Measurements from ENCODE around the gene HCN1.

Gene HCN1

DNA sequence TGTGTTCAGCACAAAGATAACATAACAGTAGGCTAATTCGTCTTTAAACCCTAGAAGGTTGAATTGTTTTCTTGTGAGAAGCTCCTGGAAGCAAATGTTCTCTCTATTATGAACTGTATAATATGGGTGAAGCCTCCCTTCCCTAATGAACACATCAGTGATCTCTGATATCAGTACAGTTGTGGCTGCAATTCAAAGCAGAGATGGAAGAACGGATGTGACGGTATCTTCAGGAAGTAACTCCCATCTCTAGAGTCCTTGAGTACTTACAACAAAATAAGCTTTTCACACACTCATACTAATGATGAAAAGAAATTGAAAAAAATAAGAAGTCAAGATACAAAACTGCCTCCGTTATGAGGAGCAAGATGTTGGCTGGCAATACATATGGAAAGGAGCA is 4.5 kb downstream of the HCN1 start:
- no peaks in the 10 kb centered on the region for H3K36me3 ChIP-seq (ENCODE audit: control insufficient read depth, low read length)
- H3K9me2 ChIP-seq (replicated peaks; ENCODE audit: control insufficient read depth, low read length), result no peaks in the 10 kb centered on the region
- no peaks in the 10 kb centered on the region for H3K27me3 ChIP-seq (ENCODE audit: control insufficient read depth, low read length)
- TF ChIP-seq, protein P1, sequence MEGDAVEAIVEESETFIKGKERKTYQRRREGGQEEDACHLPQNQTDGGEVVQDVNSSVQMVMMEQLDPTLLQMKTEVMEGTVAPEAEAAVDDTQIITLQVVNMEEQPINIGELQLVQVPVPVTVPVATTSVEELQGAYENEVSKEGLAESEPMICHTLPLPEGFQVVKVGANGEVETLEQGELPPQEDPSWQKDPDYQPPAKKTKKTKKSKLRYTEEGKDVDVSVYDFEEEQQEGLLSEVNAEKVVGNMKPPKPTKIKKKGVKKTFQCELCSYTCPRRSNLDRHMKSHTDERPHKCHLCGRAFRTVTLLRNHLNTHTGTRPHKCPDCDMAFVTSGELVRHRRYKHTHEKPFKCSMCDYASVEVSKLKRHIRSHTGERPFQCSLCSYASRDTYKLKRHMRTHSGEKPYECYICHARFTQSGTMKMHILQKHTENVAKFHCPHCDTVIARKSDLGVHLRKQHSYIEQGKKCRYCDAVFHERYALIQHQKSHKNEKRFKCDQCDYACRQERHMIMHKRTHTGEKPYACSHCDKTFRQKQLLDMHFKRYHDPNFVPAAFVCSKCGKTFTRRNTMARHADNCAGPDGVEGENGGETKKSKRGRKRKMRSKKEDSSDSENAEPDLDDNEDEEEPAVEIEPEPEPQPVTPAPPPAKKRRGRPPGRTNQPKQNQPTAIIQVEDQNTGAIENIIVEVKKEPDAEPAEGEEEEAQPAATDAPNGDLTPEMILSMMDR (IDR thresholded peaks at IDR 0.05; ENCODE audit: low read depth, low read length, poor library complexity, severe bottlenecking), result no peak
- no peak for TF ChIP-seq EZH2phosphoT487 (IDR thresholded peaks at IDR 0.05; ENCODE audit: borderline replicate concordance, low read length)
- no peaks in the 10 kb centered on the region for H3F3A ChIP-seq (ENCODE audit: control insufficient read depth, insufficient read depth)
- H3K4me3 ChIP-seq (ENCODE audit: low read length), result no peak overlapping the region
- no peaks in the 10 kb centered on the region for H3K4me1 ChIP-seq (ENCODE audit: control insufficient read depth, low read length)
- H3K9me3 ChIP-seq (ENCODE audit: control insufficient read depth, insufficient read depth, low read length), result peaks cover 4% of the 10 kb centered on the region; the same call in 1 of the 2 replicates
- no peaks in the 10 kb centered on the region for H4K20me1 ChIP-seq (ENCODE audit: control insufficient read depth, insufficient read depth, low read depth, low read length)
- H3K4me2 ChIP-seq (ENCODE audit: low read length), result no peak overlapping the region
- no peak overlapping the region for H3K27ac ChIP-seq (ENCODE audit: low read depth, low read length)
- H3K79me2 ChIP-seq (ENCODE audit: control insufficient read depth, low read length), result no peaks in the 10 kb centered on the region

DNA sequence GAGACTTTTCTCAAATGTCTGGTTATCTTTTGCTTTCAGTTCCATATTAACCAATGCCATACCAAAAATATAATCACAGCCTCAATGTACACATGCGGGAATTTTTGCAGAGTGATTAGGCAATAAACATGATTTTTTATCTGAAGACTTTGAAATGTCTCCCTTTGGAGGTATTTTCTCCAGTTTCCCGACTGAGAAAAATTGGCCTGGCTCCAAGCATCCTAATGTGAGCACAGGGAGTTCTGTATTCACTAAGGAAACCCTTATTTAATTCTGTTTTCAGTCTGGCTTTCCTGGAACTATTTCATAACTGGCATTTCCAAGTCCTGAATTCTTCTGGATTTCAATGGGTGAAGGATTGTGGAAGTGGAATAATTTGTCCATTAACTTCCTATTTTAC is 8.5 kb downstream of the HCN1 start:
- H3K36me3 ChIP-seq (ENCODE audit: control insufficient read depth, low read length), result no peaks in the 10 kb centered on the region
- H3K9me2 ChIP-seq (replicated peaks; ENCODE audit: control insufficient read depth, low read length), result no peaks in the 10 kb centered on the region
- H3K9me3 ChIP-seq (ENCODE audit: control insufficient read depth, insufficient read depth, low read length), result no peaks in the 10 kb centered on the region
- no peak overlapping the region for H3K27ac ChIP-seq (ENCODE audit: low read depth, low read length)
- no peaks in the 10 kb centered on the region for H4K20me1 ChIP-seq (ENCODE audit: control insufficient read depth, insufficient read depth, low read depth, low read length)
- no peaks in the 10 kb centered on the region for H3K4me1 ChIP-seq (ENCODE audit: control insufficient read depth, low read length)
- H3K79me2 ChIP-seq (ENCODE audit: control insufficient read depth, low read length), result no peaks in the 10 kb centered on the region
- no peaks in the 10 kb centered on the region for H3F3A ChIP-seq (ENCODE audit: control insufficient read depth, insufficient read depth)
- H3K4me2 ChIP-seq (ENCODE audit: low read length), result no peak overlapping the region
- no peak overlapping the region for H3K4me3 ChIP-seq (ENCODE audit: low read length)
- TF ChIP-seq EZH2phosphoT487 (IDR thresholded peaks at IDR 0.05; ENCODE audit: borderline replicate concordance, low read length), result no peak
- TF ChIP-seq, protein P1 (IDR thresholded peaks at IDR 0.05; ENCODE audit: low read depth, low read length, poor library complexity, severe bottlenecking), result no peak
- no peaks in the 10 kb centered on the region for H3K27me3 ChIP-seq (ENCODE audit: control insufficient read depth, low read length)

DNA sequence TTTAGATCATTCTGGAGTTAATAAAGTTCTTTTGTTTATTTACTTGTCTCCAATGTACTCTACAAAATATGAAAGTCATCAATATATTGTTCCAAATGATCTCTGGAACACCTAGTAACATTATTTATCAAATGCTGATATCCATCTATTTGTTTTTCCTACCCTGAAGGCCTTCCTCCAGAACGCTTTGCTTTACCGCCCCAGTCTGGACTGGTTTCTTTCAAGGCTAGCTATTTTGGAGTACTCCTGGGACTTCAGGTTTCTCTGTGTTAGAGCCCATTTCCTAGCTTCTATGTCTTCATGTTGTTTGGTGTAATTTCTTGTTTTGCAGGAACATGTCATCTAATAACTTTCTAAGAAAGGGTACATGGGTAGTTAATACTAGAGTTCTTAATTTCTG is 9.6 kb downstream of the HCN1 start:
- Histone ChIP-seq H3K9me2 (replicated peaks; ENCODE audit: control insufficient read depth, low read length) (no peaks in the 10 kb centered on the region), H3F3A (ENCODE audit: control insufficient read depth, insufficient read depth) (no peaks in the 10 kb centered on the region), H3K36me3 (ENCODE audit: control insufficient read depth, low read length) (no peaks in the 10 kb centered on the region)

More for the DNA sequence above, 9.6 kb downstream of the HCN1 start:
- no peak overlapping the region for H3K4me3 ChIP-seq (ENCODE audit: low read length)
- H3K9me3 ChIP-seq (ENCODE audit: control insufficient read depth, insufficient read depth, low read length), result no peaks in the 10 kb centered on the region
- no peak for TF ChIP-seq EZH2phosphoT487 (IDR thresholded peaks at IDR 0.05; ENCODE audit: borderline replicate concordance, low read length)
- TF ChIP-seq, protein P1 (IDR thresholded peaks at IDR 0.05; ENCODE audit: low read depth, low read length, poor library complexity, severe bottlenecking), result no peak
- H3K4me2 ChIP-seq (ENCODE audit: low read length), result no peak overlapping the region
- no peaks in the 10 kb centered on the region for H3K4me1 ChIP-seq (ENCODE audit: control insufficient read depth, low read length)
- H3K79me2 ChIP-seq (ENCODE audit: control insufficient read depth, low read length), result no peaks in the 10 kb centered on the region
- H3K27ac ChIP-seq (ENCODE audit: low read depth, low read length), result no peak overlapping the region
- H3K27me3 ChIP-seq (ENCODE audit: control insufficient read depth, low read length), result no peaks in the 10 kb centered on the region
- H4K20me1 ChIP-seq (ENCODE audit: control insufficient read depth, insufficient read depth, low read depth, low read length), result no peaks in the 10 kb centered on the region
